ENCODE results near the gene PROM1. TPM values are rescaled to one million over a fixed set of nuclear protein-coding genes. Genes with fewer than 3 reads are reported as not detected.

The PROM1 gene
- total and polyA plus RNA-seq, 2 experiments from 2014 or later: 36.6 to 66.6 TPM

GRCh38 chr4:16018061-16018676 is 65.7 kb downstream of the PROM1 start:
- no peaks in the 10 kb centered on the region for H3K4me1 Mint-ChIP-seq
- H3K36me3 Mint-ChIP-seq (ENCODE audit: low read depth): peaks cover 73% of the 10 kb centered on the region
- H3K9me3 Mint-ChIP-seq: no peaks in the 10 kb centered on the region
- Histone ChIP-seq H3K27me3 (ENCODE audit: insufficient read depth) (no peaks in the 10 kb centered on the region), H3K36me3 (ENCODE audit: insufficient read depth) (peaks cover 27% of the 10 kb centered on the region; the same call in 1 of the 2 replicates), H2AFZ (no peak overlapping the region), H3K27ac (ENCODE audit: low read depth) (no peak overlapping the region), H3K4me3 (no peak overlapping the region), H3F3A (replicated peaks; ENCODE audit: low read depth) (no peaks in the 10 kb centered on the region), H3K79me2 (replicated peaks; ENCODE audit: insufficient read depth) (no peaks in the 10 kb centered on the region), H3K9me2 (ENCODE audit: insufficient read depth) (no peaks in the 10 kb centered on the region), H3K4me1 (ENCODE audit: insufficient read depth) (no peaks in the 10 kb centered on the region), H3K4me2 (no peak overlapping the region), H4K20me1 (replicated peaks; ENCODE audit: insufficient read depth) (no peaks in the 10 kb centered on the region; the same call in 1 of the 2 replicates)
- no peak for TF ChIP-seq ETS1 (IDR thresholded peaks at IDR 0.05)
- TF ChIP-seq ZNF114 (CRISPR knock-in tag; IDR thresholded peaks at IDR 0.05): no peak
- ATAC-seq: no peak
- H3K4me3 Mint-ChIP-seq: no peak overlapping the region
- H3K27ac Mint-ChIP-seq: no peak overlapping the region
- no peak for DNase-seq (ENCODE audit: low spot score)
- peaks cover 3% of the 10 kb centered on the region for H3K27me3 Mint-ChIP-seq (ENCODE audit: insufficient read depth, low read depth, poor library complexity)

GRCh38 chr4:16016536-16016935 is 67.3 kb downstream of the PROM1 start:
- H3K4me3 Mint-ChIP-seq: no peak overlapping the region
- H3K27ac Mint-ChIP-seq: no peak overlapping the region
- H3K79me2 ChIP-seq (replicated peaks; ENCODE audit: insufficient read depth): no peaks in the 10 kb centered on the region
- H3K27me3 ChIP-seq (ENCODE audit: insufficient read depth): no peaks in the 10 kb centered on the region
- no peaks in the 10 kb centered on the region; the same call in 1 of the 2 replicates for H4K20me1 ChIP-seq (replicated peaks; ENCODE audit: insufficient read depth)
- H3K4me2 ChIP-seq: no peak overlapping the region
- no peaks in the 10 kb centered on the region for H3K9me3 Mint-ChIP-seq
- no peaks in the 10 kb centered on the region for H3K4me1 ChIP-seq (ENCODE audit: insufficient read depth)
- no peaks in the 10 kb centered on the region for H3K9me2 ChIP-seq (ENCODE audit: insufficient read depth)
- no peaks in the 10 kb centered on the region for H3F3A ChIP-seq (replicated peaks; ENCODE audit: low read depth)
- no peaks in the 10 kb centered on the region for H3K4me1 Mint-ChIP-seq
- peaks cover 27% of the 10 kb centered on the region; the same call in 1 of the 2 replicates for H3K36me3 ChIP-seq (ENCODE audit: insufficient read depth)
- H3K36me3 Mint-ChIP-seq (ENCODE audit: low read depth): peaks cover 72% of the 10 kb centered on the region
- ATAC-seq: no peak
- TF ChIP-seq JUNB (IDR thresholded peaks at IDR 0.05; ENCODE audit: unreplicated experiment) (no peak), CTCF (conservative IDR thresholded peaks at IDR 0.05; ENCODE audit: low read depth in 2 of 2) (no peak), ETS1 (IDR thresholded peaks at IDR 0.05) (no peak), ZNF462 (CRISPR knock-in tag; IDR thresholded peaks at IDR 0.05) (no peak), NANOG (IDR thresholded peaks at IDR 0.05; ENCODE audit: borderline replicate concordance) (no peak)
- H3K27me3 Mint-ChIP-seq (ENCODE audit: insufficient read depth, low read depth, poor library complexity): peaks cover 3% of the 10 kb centered on the region
- H3K4me3 ChIP-seq: no peak overlapping the region
- H2AFZ ChIP-seq: no peak overlapping the region
- H3K27ac ChIP-seq (ENCODE audit: low read depth): no peak overlapping the region
- no peak for DNase-seq (ENCODE audit: low spot score)
